ENCODE results near the gene MAP7D1.

MAP7D1 gene

DNA sequence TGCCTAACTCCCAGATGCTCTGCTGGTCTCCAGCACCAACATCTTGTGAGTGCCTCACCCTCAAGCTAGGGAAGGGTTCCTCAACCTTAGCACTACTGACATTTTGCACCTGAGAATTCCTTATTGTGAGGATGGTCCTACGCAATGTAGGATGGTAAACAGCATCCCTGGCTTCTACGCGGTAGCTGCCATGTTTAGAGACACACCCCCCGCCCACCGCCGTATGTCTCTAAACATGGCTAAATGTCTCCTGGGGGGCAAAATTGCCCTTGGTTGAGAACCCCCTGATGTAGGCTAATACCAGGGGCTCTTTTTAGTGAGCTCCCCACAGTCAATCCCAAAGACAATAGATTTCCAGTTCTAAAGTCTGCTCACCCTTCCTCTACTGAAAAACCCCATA, 2.5 kb upstream of the MAP7D1 start:
- H3K36me3 ChIP-seq (ENCODE audit: insufficient read depth), result no peaks in the 10 kb centered on the region
- no peak overlapping the region for H3K9ac ChIP-seq
- no peaks in the 10 kb centered on the region for H3K27me3 ChIP-seq (ENCODE audit: insufficient read depth, low read depth)
- no peak overlapping the region for H3K4me2 ChIP-seq
- TF ChIP-seq, protein P1, sequence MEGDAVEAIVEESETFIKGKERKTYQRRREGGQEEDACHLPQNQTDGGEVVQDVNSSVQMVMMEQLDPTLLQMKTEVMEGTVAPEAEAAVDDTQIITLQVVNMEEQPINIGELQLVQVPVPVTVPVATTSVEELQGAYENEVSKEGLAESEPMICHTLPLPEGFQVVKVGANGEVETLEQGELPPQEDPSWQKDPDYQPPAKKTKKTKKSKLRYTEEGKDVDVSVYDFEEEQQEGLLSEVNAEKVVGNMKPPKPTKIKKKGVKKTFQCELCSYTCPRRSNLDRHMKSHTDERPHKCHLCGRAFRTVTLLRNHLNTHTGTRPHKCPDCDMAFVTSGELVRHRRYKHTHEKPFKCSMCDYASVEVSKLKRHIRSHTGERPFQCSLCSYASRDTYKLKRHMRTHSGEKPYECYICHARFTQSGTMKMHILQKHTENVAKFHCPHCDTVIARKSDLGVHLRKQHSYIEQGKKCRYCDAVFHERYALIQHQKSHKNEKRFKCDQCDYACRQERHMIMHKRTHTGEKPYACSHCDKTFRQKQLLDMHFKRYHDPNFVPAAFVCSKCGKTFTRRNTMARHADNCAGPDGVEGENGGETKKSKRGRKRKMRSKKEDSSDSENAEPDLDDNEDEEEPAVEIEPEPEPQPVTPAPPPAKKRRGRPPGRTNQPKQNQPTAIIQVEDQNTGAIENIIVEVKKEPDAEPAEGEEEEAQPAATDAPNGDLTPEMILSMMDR (conservative IDR thresholded peaks at IDR 0.05; ENCODE audit: low read depth, low read length), result no peak
- H3K4me3 ChIP-seq (IDR thresholded peaks at IDR 0.05; ENCODE audit: insufficient read depth, low read depth, low read length), result no peak overlapping the region
- H3K4me1 ChIP-seq (ENCODE audit: low read depth, poor library complexity, severe bottlenecking), result peaks cover 49% of the 10 kb centered on the region
- peaks cover 36% of the 10 kb centered on the region for H3K79me2 ChIP-seq (ENCODE audit: insufficient read depth, low read depth)
- H4K20me1 ChIP-seq (ENCODE audit: insufficient read depth), result no peaks in the 10 kb centered on the region
- no peak overlapping the region for H2AFZ ChIP-seq (ENCODE audit: low read depth)
- no peak overlapping the region for H3K27ac ChIP-seq

DNA sequence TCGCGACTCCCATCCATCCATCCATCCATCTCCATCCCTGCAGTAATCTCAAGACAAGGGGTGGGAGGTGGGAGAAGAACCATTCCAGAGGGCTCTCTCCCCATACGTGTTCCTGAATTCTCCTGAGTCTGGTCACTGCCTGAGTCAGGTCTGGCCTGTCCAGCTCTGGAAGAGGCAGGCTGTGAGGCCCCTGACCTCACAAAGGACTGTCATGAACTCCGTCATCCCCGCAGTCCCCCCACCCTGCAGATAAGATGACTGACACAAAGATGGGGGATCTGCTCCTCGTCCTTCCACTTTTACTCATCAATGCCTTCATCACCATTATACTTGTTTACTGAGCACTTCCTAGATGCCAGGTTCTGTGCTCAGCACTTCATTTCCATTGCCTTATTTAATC, 1.6 kb upstream of the MAP7D1 start:
- no peaks in the 10 kb centered on the region for H4K20me1 ChIP-seq (ENCODE audit: insufficient read depth)
- H3K79me2 ChIP-seq (ENCODE audit: insufficient read depth, low read depth), result peaks cover 38% of the 10 kb centered on the region
- H3K27me3 ChIP-seq (ENCODE audit: insufficient read depth, low read depth), result no peaks in the 10 kb centered on the region
- no peak overlapping the region for H2AFZ ChIP-seq (ENCODE audit: low read depth)
- TF ChIP-seq, protein P1 (conservative IDR thresholded peaks at IDR 0.05; ENCODE audit: low read depth, low read length), result no peak
- no peak overlapping the region for H3K4me3 ChIP-seq (IDR thresholded peaks at IDR 0.05; ENCODE audit: insufficient read depth, low read depth, low read length)
- H3K27ac ChIP-seq, result no peak overlapping the region
- peak overlapping the region; percentile 97; the same call in 1 of the 2 replicates for H3K4me2 ChIP-seq
- H3K9ac ChIP-seq, result no peak overlapping the region
- peaks cover 56% of the 10 kb centered on the region for H3K4me1 ChIP-seq (ENCODE audit: low read depth, poor library complexity, severe bottlenecking)
- H3K36me3 ChIP-seq (ENCODE audit: insufficient read depth), result no peaks in the 10 kb centered on the region

DNA sequence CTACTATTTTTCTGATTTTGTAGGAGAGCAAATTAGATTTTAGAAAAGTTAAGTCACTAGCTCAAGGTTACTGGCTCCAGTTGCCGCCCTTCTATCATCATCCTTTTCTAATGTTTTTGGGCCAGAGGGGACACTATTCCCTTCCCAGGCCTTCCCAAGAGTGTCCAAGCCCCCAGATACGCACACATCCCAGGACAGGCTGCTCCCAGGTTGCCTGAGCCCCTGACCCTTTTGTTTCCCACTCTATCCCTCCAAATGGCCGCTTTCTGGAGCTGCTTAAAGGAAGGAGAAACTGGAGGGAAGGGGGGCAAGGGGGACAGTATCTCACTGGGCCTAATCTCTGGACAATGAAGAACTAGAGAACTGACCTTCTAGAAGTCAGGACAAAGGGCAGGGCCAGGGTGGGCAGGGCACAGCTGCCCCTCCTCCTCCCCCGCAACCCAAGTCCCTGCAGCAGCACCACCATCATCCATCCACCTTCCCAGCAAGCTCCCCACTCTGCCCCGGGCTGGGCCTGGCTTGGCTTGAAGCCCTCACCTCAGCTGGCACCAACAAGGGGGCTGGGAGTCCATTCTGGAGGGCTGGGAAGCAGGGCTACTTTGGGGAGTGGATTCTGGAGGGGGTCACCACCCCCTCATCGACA, 1.1 kb upstream of the MAP7D1 start:
- H2AFZ ChIP-seq (ENCODE audit: low read depth), result peak overlapping the region; percentile 73; the same call in 1 of the 2 replicates
- H3K9ac ChIP-seq, result peak overlapping the region; percentile 95
- no peaks in the 10 kb centered on the region for H3K36me3 ChIP-seq (ENCODE audit: insufficient read depth)
- H3K79me2 ChIP-seq (ENCODE audit: insufficient read depth, low read depth), result peaks cover 44% of the 10 kb centered on the region
- H3K4me1 ChIP-seq (ENCODE audit: low read depth, poor library complexity, severe bottlenecking), result peaks cover 58% of the 10 kb centered on the region
- H4K20me1 ChIP-seq (ENCODE audit: insufficient read depth), result no peaks in the 10 kb centered on the region
- H3K27ac ChIP-seq, result peak overlapping the region; percentile 81
- peak overlapping the region; percentile 97 for H3K4me2 ChIP-seq
- peak overlapping the region; percentile 70 for H3K4me3 ChIP-seq (IDR thresholded peaks at IDR 0.05; ENCODE audit: insufficient read depth, low read depth, low read length)
- TF ChIP-seq, protein P1 (conservative IDR thresholded peaks at IDR 0.05; ENCODE audit: low read depth, low read length), result no peak
- H3K27me3 ChIP-seq (ENCODE audit: insufficient read depth, low read depth), result no peaks in the 10 kb centered on the region

DNA sequence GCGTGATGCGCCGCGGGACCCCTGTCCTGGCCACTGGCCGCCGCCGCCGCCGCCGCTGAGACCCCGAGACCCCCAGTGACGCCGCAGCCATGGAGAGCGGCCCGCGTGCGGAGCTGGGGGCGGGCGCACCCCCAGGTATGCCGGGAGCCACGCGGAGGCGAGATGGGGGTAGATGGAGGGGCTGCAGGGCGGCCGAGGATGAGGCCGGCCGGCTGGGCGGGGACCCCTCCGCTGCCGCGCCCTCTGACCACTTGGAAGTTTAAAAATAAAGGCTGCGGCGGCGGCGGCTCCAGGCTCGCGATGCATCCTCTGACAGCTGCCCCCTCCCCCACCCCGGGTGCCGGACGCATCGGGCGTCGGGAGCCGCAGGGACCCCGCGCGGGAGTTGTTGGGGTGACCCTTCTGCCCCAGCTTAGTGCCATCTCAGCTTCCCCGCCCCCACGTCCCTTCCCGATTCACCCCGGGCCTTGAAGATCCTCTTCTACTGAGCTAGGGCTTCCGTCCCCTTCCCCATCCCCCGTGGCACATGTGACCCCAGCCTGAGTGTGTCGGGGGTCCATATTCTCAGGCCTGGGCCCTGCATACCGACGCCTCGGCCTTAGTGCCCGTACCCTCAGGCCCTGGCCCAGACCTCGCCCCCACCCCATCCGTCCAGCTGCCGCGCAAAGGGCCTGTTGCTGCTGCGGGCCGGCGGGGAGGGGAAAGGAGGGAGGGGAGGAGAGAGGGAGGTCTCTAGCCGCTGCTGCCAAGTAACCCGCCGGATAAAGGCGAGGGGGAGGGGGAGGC, 562 bp downstream of the MAP7D1 start:
- Histone ChIP-seq H3K27ac (peak overlapping the region; percentile 81), H3K27me3 (ENCODE audit: insufficient read depth, low read depth) (no peaks in the 10 kb centered on the region), H3K4me2 (peak overlapping the region; percentile 64), H2AFZ (ENCODE audit: low read depth) (peak overlapping the region; percentile 64; the same call in 1 of the 2 replicates), H3K9ac (peak overlapping the region; percentile 95), H3K36me3 (ENCODE audit: insufficient read depth) (no peaks in the 10 kb centered on the region), H3K4me3 (IDR thresholded peaks at IDR 0.05; ENCODE audit: insufficient read depth, low read depth, low read length) (peak overlapping the region; percentile 50), H3K79me2 (ENCODE audit: insufficient read depth, low read depth) (peaks cover 57% of the 10 kb centered on the region), H3K4me1 (ENCODE audit: low read depth, poor library complexity, severe bottlenecking) (peaks cover 60% of the 10 kb centered on the region), H4K20me1 (ENCODE audit: insufficient read depth) (0 out of 2 replicates have a peak, but pooled peaks cover 3% of the 10 kb centered on the region)
- TF ChIP-seq, protein P1 (conservative IDR thresholded peaks at IDR 0.05; ENCODE audit: low read depth, low read length), result no peak

All from KMS-11 (cell line).